HuH-7 (cell line): ENCODE data around the gene IL37.

Source experiments
- DNase-seq: peaks from one replicate; pipeline ENCODE4 v3.0.0; 2011; ENCODE audit warnings: low spot score

Gene IL37

GRCh38 chr2:112910865-112911264 is at the start of gene IL37:
Gene IL37, plus strand, starts transcription at chr2:112911165. Its CDS starts 1,848 bp downstream, at chr2:112913013.
- DNase-seq: no peak

GRCh38 chr2:112864072-112864471 is 46.9 kb upstream of the IL37 start:
- no peak for DNase-seq

- no peak for DNase-seq
Observed at GRCh38 chr2:112866128-112866835, 44.7 kb upstream of the IL37 start.

- DNase-seq: no peak
Observed at GRCh38 chr2:112867701-112868631, 43.0 kb upstream of the IL37 start.

GRCh38 chr2:112869258-112869842 is 41.6 kb upstream of the IL37 start:
- no peak for DNase-seq

- DNase-seq: no peak
Observed at GRCh38 chr2:112870841-112871835, 39.8 kb upstream of the IL37 start.

- no peak for DNase-seq
Observed at GRCh38 chr2:112876257-112876970, 34.6 kb upstream of the IL37 start.

- no peak for DNase-seq
Observed at GRCh38 chr2:112876971-112877361, 34.0 kb upstream of the IL37 start.

GRCh38 chr2:112877423-112877822 is 33.5 kb upstream of the IL37 start:
- DNase-seq: no peak

- no peak for DNase-seq
Observed at GRCh38 chr2:112879491-112880041, 31.4 kb upstream of the IL37 start.

GRCh38 chr2:112880091-112880531 is 30.9 kb upstream of the IL37 start:
- DNase-seq: no peak

GRCh38 chr2:112880696-112881095 is 30.3 kb upstream of the IL37 start:
- no peak for DNase-seq

GRCh38 chr2:112881217-112881985 is 29.6 kb upstream of the IL37 start:
- no peak for DNase-seq

- no peak for DNase-seq
Observed at GRCh38 chr2:112883669-112884068, 27.3 kb upstream of the IL37 start.

GRCh38 chr2:112884869-112885505 is 26.0 kb upstream of the IL37 start:
- peak; percentile 87 for DNase-seq

GRCh38 chr2:112885506-112885902 is 25.5 kb upstream of the IL37 start:
- DNase-seq: no peak

GRCh38 chr2:112886291-112886690 is 24.7 kb upstream of the IL37 start:
- DNase-seq: no peak

- no peak for DNase-seq
Observed at GRCh38 chr2:112887964-112888749, 22.8 kb upstream of the IL37 start.
